NCI-H510A (cell line): ENCODE measurements around the gene TMEM200C.
"Not testable (repeated sequence)": the region's sequence is repeated elsewhere in the genome, so short reads cannot be mapped to it uniquely, and the experiment has no call there.

Experiments used
- DNase-seq: peaks from one replicate; lab custom pipeline; 2025; lab: John Stamatoyannopoulos, UW

The TMEM200C gene

GRCh38 chr18:5892823-5893431, 2.4 kb downstream of the TMEM200C start:
- DNase-seq: no peak

DNA sequence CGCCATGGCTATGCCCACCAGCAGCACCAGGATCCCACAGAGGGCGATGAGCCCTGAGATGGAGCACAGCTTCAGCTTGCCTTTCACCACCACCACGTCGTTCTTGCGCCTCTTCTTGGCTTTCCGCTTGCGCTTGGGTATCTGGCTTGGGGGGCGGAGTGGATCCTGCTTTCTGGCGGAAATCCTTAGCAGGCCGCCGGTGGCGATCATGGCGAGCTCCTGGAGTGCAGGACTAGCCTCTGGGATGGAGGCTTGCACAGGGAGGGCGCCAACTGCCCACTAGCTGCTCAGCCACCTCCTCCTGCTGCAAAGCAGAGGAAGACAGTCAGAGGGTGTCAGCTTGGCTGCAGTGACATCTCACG, 3.5 kb downstream of the TMEM200C start:
- DNase-seq: no peak

DNA sequence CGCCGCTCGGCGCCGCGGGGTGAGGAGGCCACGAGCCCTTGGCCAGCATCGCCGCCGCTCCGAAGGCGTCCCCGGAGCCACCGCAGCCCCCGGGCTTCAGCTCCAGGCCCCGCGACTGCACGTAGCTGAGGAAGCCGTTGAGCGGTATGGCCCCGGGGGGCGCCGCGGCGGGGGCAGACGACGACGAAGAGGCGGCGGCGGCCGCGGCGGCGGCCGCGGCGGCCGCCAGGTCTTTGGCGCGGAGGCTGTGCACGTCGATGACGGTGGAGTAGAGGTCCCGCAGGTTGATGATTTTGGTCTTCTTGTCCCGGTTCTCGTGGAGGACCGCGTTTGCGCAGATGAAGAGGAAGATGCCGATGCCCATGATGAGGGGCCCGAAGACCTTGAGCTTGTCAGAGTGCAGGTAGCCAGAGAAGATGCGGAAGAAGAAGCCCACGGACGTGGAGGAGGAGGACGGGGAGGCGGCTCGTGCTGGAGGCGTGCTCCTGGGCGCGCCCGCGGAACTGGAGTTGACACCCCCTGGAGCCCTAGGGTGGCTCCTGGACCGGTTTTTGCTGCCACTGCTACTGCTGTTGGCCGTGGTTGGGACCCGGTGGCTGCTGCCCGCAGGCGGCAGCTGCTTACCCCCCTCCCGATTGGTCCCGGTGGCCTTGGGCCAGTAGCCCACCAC, 4.0 kb downstream of the TMEM200C start:
- no peak for DNase-seq

DNA sequence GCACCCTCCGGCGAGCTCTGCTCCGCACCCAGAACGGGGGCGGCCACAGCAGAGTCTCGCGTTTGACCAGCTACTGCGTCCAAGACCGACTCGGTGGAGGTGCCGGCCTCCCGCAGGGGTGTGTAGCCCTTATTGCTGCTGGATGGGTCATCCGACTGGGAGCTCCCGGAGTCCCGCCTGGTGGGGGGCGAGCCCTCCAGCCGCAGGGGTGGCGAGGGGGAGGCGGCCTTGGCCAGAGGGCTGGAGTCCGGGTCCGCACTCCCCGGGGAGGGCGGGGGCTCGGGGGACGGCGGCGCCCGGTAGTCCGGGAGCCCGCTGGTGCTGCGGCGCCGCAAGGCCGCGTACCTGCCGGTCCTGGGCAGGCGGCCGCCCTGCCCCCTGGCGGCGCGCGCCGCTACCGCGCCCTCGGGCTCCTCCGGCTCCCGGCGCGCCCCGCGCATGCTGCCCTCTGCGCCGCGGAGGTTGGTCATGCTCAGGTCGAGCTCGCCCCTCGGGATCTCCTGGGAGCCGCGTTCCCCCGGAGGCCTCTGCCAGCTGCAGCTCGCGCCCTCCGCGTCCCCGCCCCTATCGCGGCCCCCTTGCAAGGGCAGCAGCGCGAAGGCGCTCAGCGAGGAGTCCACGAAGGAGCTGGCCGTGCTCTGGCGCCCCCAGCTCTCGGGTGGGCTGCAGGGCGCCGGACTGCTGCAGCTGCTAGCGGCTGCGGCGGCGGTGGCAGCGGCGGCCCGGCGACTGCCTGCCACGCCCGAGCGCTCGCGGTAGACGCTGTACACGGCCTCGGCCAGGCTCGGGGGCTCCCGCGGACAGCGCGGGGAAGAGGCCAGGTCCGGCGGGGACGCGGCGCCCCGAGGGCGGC, 4.8 kb downstream of the TMEM200C start:
- no peak for DNase-seq

DNA sequence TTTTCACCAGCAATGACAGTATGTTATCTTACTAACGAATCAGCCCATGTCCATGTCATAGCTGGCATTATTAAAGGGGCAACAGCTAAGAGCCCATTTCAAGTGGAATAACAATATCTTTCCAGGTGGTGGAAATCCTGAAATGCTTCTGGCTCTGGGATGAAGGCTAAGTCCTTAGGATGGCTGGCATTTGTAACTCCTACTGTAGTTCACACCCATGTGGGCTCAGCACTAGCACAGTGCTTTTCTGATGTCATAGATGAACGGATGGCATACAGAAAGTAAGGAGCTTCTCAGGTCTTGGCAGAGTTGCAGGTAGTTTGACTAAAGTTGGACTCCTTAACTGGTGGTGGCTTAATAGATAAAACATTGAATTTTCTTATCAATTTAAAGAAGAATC, 10.0 kb downstream of the TMEM200C start:
- no peak for DNase-seq

- DNase-seq: no peak
These were observed 10.9 kb downstream of the TMEM200C start for GRCh38 chr18:5884375-5884774.

GRCh38 chr18:5879479-5879882, 15.8 kb downstream of the TMEM200C start:
- no peak for DNase-seq

- no peak for DNase-seq
These were observed 18.4 kb downstream of the TMEM200C start for GRCh38 chr18:5876891-5877290.

GRCh38 chr18:5874336-5874735, 21.0 kb downstream of the TMEM200C start:
- no peak for DNase-seq

DNA sequence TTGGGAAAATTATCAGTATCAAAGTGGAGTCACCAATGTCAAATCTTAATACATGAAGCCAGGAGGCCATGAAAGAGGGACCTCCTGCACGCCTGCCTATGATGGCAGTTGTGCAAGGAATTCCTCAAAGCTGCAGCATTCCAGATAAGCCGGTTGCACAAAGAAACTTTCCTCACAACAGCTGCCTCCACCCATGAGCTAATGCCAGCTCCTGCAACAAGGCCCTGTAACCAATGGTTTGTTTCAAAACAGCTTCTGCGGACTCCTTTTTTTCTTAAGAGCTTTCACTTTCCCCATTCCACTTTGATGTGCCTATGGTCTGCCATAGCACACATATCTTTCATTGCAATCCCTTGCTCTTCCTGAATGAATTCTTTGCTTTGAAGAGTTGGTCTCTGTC, 22.4 kb downstream of the TMEM200C start:
- no peak for DNase-seq

GRCh38 chr18:5871426-5871825, 23.9 kb downstream of the TMEM200C start:
- no peak for DNase-seq

- peak; percentile 75 for DNase-seq
These were observed 27.0 kb downstream of the TMEM200C start for GRCh38 chr18:5868218-5868854.

- no peak for DNase-seq
These were observed 29.8 kb downstream of the TMEM200C start for GRCh38 chr18:5865521-5865920.

- not testable (repeated sequence) for DNase-seq
These were observed 33.2 kb downstream of the TMEM200C start for GRCh38 chr18:5862127-5862526.

DNA sequence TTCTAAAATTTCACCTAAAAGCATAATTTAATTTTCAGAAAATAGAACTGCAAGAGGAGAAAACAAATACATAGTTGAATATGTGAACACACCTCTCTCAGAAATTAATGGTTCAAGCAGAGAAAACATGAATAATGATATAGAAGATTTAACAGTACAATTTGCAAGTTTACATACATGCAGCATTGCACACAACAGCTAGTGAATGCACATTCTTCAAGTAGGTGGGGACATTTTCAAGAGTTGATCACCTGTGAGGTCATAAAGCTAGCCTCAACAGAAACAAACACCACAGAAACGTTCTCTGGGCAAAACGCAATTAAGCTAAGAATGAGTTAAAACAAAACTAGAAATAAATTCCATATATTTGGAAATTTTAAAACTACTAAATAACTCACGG, 38.1 kb downstream of the TMEM200C start:
- no peak for DNase-seq

DNA sequence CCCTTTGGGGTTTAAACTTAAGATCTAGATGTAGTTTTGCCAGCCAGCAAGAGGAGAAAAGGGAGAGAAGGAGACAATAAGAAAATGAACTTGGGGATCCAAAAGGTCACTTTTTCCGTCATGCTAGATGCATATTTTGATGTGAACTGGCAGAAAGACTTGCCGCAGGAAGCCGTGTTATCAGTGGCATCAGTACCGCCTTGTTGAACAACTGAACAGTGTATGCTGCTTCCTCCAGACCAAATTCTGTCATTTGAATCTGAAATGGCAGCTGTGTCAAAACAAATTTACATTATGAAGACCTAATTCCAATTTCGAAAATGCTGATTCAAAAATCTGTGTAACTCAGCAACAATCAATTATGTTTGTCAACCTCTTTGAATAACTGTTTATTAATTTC, 42.1 kb downstream of the TMEM200C start:
- no peak for DNase-seq

- DNase-seq: no peak
These were observed 43.3 kb downstream of the TMEM200C start for GRCh38 chr18:5851998-5852397.

DNA sequence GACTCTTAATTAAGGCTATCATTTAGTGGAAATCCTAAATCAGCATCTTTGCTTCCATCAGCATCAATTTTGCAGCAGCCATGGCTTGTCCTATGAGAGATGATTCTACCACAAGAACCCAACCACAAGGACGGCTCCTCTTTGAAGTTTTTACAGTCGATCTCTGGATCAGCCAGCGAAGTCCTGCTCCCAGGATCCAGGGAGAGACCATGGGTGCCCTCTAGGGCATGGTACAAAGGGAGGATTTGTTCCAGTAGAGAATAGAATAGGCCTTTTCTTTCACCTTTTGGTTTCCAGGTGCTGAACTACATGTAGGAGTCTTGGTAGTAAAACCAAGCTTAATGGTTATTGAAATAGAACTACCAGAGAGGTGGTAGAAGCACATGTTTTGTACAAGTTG, 52.7 kb downstream of the TMEM200C start:
- DNase-seq: no peak

DNA sequence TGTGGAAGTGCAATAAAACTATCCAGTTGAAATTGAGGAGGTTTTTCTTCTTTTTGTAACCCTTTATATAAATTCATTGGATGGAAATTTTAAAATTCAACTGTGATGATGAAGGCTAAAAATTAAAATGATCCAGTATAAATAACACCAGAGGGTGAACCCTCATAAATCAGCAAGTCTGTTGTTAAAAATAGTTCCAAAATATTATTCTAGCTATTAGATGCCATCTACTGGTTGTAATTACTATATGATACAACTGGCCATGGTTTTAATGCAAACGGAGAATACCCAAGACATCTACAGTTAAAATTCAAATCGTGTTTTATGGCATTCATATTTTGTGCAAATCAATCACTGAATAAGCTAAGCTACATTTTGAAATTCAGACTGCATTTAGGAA, 53.8 kb downstream of the TMEM200C start:
- no peak for DNase-seq

DNA sequence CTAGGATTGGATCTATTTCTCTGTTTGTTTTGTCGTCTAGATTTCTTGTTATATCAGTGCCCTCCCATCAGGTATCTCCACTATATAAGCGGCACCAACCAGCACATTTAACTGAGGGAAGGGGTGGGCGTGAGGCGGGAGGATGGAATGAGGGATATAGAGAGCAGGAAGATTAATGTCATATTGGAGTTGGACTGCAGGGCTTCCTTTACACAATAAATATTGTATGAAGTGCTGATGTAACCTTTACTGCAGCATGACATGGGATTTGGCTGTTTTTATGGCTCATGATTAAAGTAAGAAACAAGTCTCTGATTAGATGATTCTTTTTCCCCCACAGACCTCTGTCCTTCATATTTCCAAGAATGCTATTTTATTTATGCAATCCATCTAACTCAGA, 54.8 kb downstream of the TMEM200C start:
- DNase-seq: no peak

DNA sequence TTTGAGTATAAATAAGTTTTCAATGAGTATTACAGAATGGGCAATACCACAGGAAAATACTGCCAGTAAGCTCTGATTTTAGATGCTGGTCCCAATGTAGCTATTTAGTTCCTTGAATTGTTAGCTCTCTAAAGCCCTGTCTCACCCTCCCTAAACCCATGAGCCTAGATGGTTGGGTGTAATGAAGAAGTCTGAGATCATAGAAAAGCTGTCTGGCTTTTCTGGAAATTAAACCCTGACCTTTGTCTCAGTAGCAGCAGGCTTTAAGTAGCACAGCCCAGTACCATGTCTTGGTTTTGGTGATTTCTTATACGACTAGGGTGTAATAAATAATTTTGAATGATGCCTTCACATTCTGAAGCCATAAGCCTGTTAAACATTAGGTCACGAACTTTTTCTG, 55.3 kb downstream of the TMEM200C start:
- no peak for DNase-seq

DNA sequence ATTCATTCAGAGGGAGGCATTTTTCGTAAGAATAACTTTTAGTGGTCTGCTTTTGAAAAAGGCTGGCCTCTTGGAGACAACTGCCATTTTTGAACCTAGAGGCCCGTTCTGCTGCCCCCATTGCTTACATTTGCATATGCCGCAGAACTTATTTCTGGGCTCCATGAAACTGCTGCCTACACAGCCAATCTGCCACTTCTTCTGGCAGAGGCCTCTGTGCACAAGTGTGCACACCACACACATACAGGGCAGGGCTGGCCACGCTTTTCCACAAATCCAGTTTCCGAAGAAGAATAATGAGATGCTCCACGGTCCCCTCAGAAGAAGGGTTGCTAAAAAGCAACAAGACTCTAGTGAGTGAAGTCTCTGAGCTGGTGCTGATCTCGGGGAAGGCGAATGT, 56.2 kb downstream of the TMEM200C start:
- DNase-seq: no peak
